ENCODE measurements around the gene ATP6V0A1.
"Not testable (repeated sequence)": the region's sequence is repeated elsewhere in the genome, so short reads cannot be mapped to it uniquely, and the experiment has no call there.

ATP6V0A1 gene

GRCh38 chr17:42436391-42436790 lies 22.3 kb upstream of the ATP6V0A1 start:
- H3K4me3 ChIP-seq (ENCODE audit: low read depth, low read length), result no peak overlapping the region
- no peak for DNase-seq (ENCODE audit: low read depth)
- TF ChIP-seq POLR2A (IDR thresholded peaks at IDR 0.05; ENCODE audit: extremely low read depth, insufficient read length) (no peak), MYC (IDR thresholded peaks at IDR 0.05; ENCODE audit: low read depth, low read length) (no peak), CTCF (IDR thresholded peaks at IDR 0.05; ENCODE audit: low read depth, low read length) (no peak), MAX (IDR thresholded peaks at IDR 0.05; ENCODE audit: low read depth, low read length) (no peak)

GRCh38 chr17:42438600-42439567 lies 19.8 kb upstream of the ATP6V0A1 start:
- TF ChIP-seq MYC (IDR thresholded peaks at IDR 0.05; ENCODE audit: low read depth, low read length) (no peak), CTCF (IDR thresholded peaks at IDR 0.05; ENCODE audit: low read depth, low read length) (peak; percentile 58)
- no peak overlapping the region for H3K4me3 ChIP-seq (ENCODE audit: low read depth, low read length)
- DNase-seq (ENCODE audit: low read depth), result peak; percentile 47

- no peak for DNase-seq (ENCODE audit: low read depth)
- TF ChIP-seq POLR2A (IDR thresholded peaks at IDR 0.05; ENCODE audit: extremely low read depth, insufficient read length) (no peak), CTCF (IDR thresholded peaks at IDR 0.05; ENCODE audit: low read depth, low read length) (no peak), MYC (IDR thresholded peaks at IDR 0.05; ENCODE audit: low read depth, low read length) (no peak), MAX (IDR thresholded peaks at IDR 0.05; ENCODE audit: low read depth, low read length) (no peak)
- no peak overlapping the region for H3K4me3 ChIP-seq (ENCODE audit: low read depth, low read length)
Measured at GRCh38 chr17:42441371-42442195, 17.1 kb upstream of the ATP6V0A1 start.

- DNase-seq (ENCODE audit: low read depth), result no peak
- H3K4me3 ChIP-seq (ENCODE audit: low read depth, low read length), result no peak overlapping the region
- TF ChIP-seq CTCF (IDR thresholded peaks at IDR 0.05; ENCODE audit: low read depth, low read length) (no peak), MAX (IDR thresholded peaks at IDR 0.05; ENCODE audit: low read depth, low read length) (no peak), POLR2A (IDR thresholded peaks at IDR 0.05; ENCODE audit: extremely low read depth, insufficient read length) (no peak), MYC (IDR thresholded peaks at IDR 0.05; ENCODE audit: low read depth, low read length) (no peak)
Measured at GRCh38 chr17:42442196-42442565, 16.5 kb upstream of the ATP6V0A1 start.

GRCh38 chr17:42449176-42449575 lies 9.5 kb upstream of the ATP6V0A1 start:
- H3K4me3 ChIP-seq (ENCODE audit: low read depth, low read length); DNase-seq (ENCODE audit: low read depth): not testable (repeated sequence)

- not testable (repeated sequence) for H3K4me3 ChIP-seq (ENCODE audit: low read depth, low read length); DNase-seq (ENCODE audit: low read depth)
Measured at GRCh38 chr17:42449838-42450237, 8.8 kb upstream of the ATP6V0A1 start.

- not testable (repeated sequence) for H3K4me3 ChIP-seq (ENCODE audit: low read depth, low read length); DNase-seq (ENCODE audit: low read depth)
Measured at GRCh38 chr17:42451270-42451669, 7.4 kb upstream of the ATP6V0A1 start.

Data from NB4 (cell line).